HS-5 (cell line): ENCODE results near the gene RTP1.
"Not testable (repeated sequence)": the region's sequence is repeated elsewhere in the genome, so short reads cannot be mapped to it uniquely, and the experiment has no call there.

Experiments
- DNase-seq: peaks from one replicate; pipeline ENCODE4 v3.0.0-alpha.2; 2012; ENCODE audit warnings: low read depth

The RTP1 gene

GRCh38 chr3:187197335-187197649, at the start of gene RTP1:
Gene RTP1, plus strand, starts transcription at chr3:187197486. Its CDS starts 30 bp downstream, at chr3:187197516.
- no peak for DNase-seq

- no peak for DNase-seq
Measured at GRCh38 chr3:187150186-187150585, 47.1 kb upstream of the RTP1 start.

- DNase-seq = no peak
Measured at GRCh38 chr3:187150599-187150998, 46.7 kb upstream of the RTP1 start.

- no peak for DNase-seq
Measured at GRCh38 chr3:187161556-187161955, 35.7 kb upstream of the RTP1 start.

GRCh38 chr3:187162265-187162953, 34.9 kb upstream of the RTP1 start:
- no peak for DNase-seq

- DNase-seq = peak; percentile 35
Measured at GRCh38 chr3:187165144-187165543, 32.1 kb upstream of the RTP1 start.

GRCh38 chr3:187166750-187167149, 30.5 kb upstream of the RTP1 start:
- no peak for DNase-seq

GRCh38 chr3:187167777-187168176, 29.5 kb upstream of the RTP1 start:
- DNase-seq = no peak

GRCh38 chr3:187169231-187169960, 27.9 kb upstream of the RTP1 start:
- DNase-seq = no peak

- not testable (repeated sequence) for DNase-seq
Measured at GRCh38 chr3:187170911-187171310, 26.4 kb upstream of the RTP1 start.

- DNase-seq = no peak
Measured at GRCh38 chr3:187172929-187173328, 24.4 kb upstream of the RTP1 start.

GRCh38 chr3:187181454-187182170, 15.7 kb upstream of the RTP1 start:
- DNase-seq = no peak

GRCh38 chr3:187183210-187183862, 13.9 kb upstream of the RTP1 start:
- no peak for DNase-seq

- no peak for DNase-seq
Measured at GRCh38 chr3:187183903-187184302, 13.4 kb upstream of the RTP1 start.

GRCh38 chr3:187185759-187186158, 11.5 kb upstream of the RTP1 start:
- no peak for DNase-seq

GRCh38 chr3:187186375-187186774, 10.9 kb upstream of the RTP1 start:
- DNase-seq = no peak

- no peak for DNase-seq
Measured at GRCh38 chr3:187186801-187187421, 10.4 kb upstream of the RTP1 start.

GRCh38 chr3:187188931-187189330, 8.4 kb upstream of the RTP1 start:
- DNase-seq = no peak

GRCh38 chr3:187191271-187191670, 6.0 kb upstream of the RTP1 start:
- no peak for DNase-seq

GRCh38 chr3:187193181-187193580, 4.1 kb upstream of the RTP1 start:
- no peak for DNase-seq

GRCh38 chr3:187196573-187197334, 532 bp upstream of the RTP1 start:
- no peak for DNase-seq
